Prostate gland (tissue), 2 donors: Measurements from ENCODE around the gene AUTS2.

Experiments
- POLR2A ChIP-seq: fragments of 450-650 bp; IDR thresholded peaks from one replicate; pipeline ENCODE4 v1.6.1; 2016; ENCODE audit warnings: antibody characterized with exemption, mild to moderate bottlenecking
- POLR2AphosphoS5 ChIP-seq: sonication (generic); formaldehyde crosslinking; IDR thresholded peaks from one replicate; pipeline ENCODE4 v1.6.1; 2017; ENCODE audit warnings: antibody characterized with exemption
- TF ChIP-seq, protein P1 (sequence below), 4 experiments: fragments of 200-600 bp in 2 of 4; fragments of 450-650 bp in 2 of 4; sonication (generic) in 2 of 4; IDR thresholded peaks; 1 replicate in 3 of 4; 2 replicates in 1 of 4; pipeline ENCODE4 v1.5.1; 2016 to 2019; ENCODE audit warnings: antibody characterized with exemption in 4 of 4, mild to moderate bottlenecking in 2 of 4, moderate library complexity in 2 of 4

DNA sequence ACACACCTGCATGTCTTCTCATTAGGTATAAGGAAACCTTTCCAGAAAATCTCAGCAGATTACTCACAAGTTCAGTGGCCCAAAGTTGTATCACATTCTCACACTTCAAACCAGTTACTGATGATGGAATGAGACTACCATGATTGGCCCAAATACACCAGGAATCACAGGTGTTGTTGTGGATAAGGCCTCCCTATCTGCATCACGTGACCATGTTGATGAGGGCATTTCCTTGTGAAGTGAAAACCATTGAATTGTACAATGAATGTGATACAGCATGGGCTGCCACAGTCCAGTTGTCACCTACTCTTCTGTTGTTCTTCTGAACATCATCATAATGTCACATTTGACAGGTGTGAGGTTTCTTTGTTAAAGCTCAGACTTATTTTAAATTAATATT lies 431.7 kb downstream of the AUTS2 start:
- TF ChIP-seq POLR2A (no peak), POLR2AphosphoS5 (no peak)
- TF ChIP-seq, protein P1, sequence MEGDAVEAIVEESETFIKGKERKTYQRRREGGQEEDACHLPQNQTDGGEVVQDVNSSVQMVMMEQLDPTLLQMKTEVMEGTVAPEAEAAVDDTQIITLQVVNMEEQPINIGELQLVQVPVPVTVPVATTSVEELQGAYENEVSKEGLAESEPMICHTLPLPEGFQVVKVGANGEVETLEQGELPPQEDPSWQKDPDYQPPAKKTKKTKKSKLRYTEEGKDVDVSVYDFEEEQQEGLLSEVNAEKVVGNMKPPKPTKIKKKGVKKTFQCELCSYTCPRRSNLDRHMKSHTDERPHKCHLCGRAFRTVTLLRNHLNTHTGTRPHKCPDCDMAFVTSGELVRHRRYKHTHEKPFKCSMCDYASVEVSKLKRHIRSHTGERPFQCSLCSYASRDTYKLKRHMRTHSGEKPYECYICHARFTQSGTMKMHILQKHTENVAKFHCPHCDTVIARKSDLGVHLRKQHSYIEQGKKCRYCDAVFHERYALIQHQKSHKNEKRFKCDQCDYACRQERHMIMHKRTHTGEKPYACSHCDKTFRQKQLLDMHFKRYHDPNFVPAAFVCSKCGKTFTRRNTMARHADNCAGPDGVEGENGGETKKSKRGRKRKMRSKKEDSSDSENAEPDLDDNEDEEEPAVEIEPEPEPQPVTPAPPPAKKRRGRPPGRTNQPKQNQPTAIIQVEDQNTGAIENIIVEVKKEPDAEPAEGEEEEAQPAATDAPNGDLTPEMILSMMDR (IDR thresholded peaks at IDR 0.05), result no peak
